ENCODE data around the gene DISC1. TPM values are rescaled to one million over a fixed set of nuclear protein-coding genes. Genes with fewer than 3 reads are reported as not detected.
"Not testable (repeated sequence)": the region's sequence is repeated elsewhere in the genome, so short reads cannot be mapped to it uniquely, and the experiment has no call there.

DISC1 gene
- polyA plus RNA-seq, 4 donors, result 5.6 to 5.9 (median 5.8) TPM

DNA sequence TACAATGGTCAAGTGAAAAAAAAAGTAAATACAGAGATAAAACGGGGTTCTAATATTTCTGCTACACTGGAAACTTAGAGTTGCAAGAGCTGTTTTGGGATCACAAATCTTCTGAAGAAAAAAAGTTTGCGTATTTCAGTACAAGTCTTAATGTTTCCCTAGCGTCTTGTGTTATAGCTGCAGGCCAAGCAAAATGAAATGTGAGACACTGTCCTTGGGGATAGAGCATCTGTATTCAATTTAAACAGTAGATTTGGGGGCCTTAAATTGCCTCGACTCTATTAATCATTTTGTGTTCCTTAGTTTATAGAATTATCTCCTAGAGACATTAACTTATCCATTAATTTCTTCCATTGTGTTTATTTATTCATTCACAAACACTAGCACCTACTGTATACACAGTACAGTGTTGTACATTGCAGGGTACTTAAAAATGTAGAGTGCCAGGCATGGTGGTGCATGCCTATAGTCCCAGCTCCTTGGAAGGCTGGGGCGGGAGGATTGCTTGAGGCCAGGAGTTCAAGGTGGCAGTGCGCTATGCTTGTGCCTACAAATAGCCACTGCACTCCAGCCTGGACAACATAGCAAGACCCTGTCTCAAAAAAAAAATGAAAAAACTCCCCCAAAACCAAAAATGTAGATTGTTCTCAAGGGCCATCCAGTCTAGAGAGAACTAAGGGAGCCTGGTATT lies 7.9 kb downstream of the DISC1 start:
- no peak for DNase-seq (ENCODE audit: low read depth in 4 of 4, low spot score in 3 of 4)

DNA sequence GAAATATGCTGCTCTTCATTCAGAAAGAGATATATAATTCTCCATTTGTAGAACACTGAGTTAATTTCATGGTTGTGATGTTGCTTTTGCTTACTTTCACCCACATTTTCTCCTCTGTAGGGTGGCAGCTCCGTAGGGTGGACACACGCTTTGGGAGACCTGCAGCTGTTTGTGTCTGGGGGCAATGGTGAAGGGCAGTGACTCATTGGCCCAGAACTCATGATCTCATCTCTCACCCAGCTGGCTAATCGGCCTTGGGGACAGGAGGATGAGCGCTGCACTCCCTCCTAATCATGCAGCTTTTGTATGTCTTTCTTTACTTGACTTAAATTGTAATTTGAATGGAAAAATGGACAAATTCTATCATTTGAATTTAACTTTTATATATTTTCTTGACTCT lies 9.6 kb downstream of the DISC1 start:
- DNase-seq (ENCODE audit: low read depth in 4 of 4, low spot score in 3 of 4), result no peak

DNA sequence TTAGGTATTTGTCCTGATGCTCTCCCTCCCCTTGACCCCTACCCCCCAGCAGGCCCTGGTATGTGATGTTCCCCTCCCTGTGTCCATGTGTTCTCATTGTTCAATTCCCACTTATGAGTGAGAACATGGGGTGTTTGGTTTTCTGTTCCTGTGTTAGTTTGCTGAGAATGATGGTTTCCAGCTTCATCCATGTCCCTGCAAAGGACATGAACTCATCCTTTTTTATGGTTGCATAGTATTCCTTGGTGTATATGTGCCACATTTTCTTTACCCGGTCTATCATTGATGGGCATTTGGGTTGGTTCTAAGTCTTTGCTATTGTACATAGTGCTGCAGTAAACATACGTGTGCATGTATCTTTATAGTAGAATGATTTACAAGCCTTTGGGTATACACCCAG lies 10.3 kb downstream of the DISC1 start:
- DNase-seq (ENCODE audit: low read depth in 4 of 4, low spot score in 3 of 4), result not testable (repeated sequence)

DNA sequence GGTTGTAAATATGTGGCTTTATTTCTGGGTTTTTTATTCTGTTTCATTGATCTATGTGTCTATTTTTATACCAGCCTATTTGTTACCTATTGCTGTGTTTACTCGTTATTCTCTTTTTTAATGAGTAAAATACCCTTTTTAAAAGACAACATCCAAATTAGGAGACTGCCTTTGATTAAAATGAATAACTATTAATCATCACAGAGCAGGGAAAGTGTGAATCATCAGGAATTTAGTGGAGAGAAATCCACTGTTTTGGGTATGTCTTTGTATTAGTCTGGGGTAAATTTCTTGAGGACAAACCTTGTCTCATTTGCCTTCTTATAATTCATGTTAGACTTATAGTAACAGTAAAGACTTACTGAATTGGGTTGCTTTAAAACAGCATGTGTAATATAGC lies 12.1 kb downstream of the DISC1 start:
- DNase-seq (ENCODE audit: low read depth in 4 of 4, low spot score in 3 of 4), result no peak

DNA sequence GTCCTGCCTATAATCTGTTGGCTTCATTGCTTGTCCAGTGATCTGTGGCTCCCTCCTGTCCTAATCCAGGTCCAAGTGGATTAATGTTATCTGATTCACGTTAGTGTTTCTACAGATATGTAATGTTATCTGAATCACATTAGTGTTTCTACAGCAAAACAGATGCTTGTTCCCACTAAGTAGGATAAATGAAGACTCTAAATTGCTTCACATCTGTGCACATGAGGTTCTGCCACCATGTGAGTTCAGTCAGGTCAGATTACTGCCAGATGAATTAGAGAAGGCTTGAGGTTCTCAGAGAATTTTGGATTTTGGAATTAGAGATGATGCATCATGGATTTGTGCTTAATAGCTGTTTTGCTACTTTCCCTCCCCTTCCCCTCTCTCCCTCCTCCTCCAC lies 13.2 kb downstream of the DISC1 start:
- no peak for DNase-seq (ENCODE audit: low read depth in 4 of 4, low spot score in 3 of 4)

DNA sequence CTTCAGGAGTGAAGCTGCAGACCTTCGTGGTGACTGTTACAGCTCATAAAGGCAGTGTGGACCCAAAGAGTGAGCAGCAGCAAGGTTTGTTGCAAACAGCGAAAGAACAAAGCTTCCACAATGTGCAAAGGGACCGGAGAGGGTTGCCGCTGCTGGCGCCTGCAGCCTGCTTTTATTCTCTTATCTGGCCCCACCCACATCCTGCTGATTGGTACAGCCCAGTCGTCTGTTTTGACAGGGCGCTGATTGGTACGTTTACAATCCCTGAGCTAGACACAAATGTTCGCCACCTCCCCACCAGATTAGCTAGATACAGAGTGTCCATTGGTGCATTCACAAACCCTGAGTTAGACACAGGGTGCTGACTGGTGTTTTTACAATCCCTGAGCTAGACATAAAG lies 14.9 kb downstream of the DISC1 start:
- not testable (repeated sequence) for DNase-seq (ENCODE audit: low read depth in 4 of 4, low spot score in 3 of 4)

DNA sequence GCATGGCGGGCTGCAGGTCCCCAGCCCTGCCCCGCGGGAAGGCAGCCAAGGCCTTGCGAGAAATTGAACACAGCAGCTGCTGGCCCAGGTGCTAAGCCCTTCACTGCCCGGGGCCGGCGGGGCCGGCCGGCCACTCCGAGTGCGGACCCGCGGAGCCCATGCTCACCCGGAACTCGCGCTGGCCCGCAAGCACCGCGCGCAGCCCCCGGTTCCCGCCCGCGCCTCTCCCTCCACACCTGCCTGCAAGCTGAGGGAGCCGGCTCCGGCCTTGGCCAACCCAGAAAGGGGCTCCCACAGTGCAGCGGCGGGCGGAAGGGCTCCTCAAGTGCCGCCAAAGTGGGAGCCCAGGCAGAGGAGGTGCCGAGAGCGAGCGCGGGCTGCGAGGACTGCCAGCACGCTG lies 15.5 kb downstream of the DISC1 start:
- DNase-seq (ENCODE audit: low read depth in 4 of 4, low spot score in 3 of 4), result not testable (repeated sequence)

DNA sequence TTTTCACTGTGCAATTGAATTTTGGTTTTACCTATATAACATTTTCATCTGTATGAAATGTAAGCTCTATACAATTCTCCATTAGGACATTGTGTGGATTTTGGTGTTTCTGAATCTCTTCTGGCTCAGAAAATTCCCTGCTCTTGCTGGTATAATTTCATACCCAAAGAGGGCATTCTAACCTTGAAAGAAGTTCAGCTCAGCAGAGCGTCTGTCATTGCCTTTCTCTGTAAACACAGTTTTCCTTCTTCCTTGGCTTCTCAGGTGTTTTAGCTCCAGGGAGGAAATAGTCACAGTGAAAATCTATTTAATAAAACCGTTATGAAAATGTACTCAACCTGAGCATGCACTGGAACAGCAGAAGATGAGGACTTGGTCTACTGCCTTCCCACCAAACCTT lies 16.0 kb downstream of the DISC1 start:
- no peak for DNase-seq (ENCODE audit: low read depth in 4 of 4, low spot score in 3 of 4)

DNA sequence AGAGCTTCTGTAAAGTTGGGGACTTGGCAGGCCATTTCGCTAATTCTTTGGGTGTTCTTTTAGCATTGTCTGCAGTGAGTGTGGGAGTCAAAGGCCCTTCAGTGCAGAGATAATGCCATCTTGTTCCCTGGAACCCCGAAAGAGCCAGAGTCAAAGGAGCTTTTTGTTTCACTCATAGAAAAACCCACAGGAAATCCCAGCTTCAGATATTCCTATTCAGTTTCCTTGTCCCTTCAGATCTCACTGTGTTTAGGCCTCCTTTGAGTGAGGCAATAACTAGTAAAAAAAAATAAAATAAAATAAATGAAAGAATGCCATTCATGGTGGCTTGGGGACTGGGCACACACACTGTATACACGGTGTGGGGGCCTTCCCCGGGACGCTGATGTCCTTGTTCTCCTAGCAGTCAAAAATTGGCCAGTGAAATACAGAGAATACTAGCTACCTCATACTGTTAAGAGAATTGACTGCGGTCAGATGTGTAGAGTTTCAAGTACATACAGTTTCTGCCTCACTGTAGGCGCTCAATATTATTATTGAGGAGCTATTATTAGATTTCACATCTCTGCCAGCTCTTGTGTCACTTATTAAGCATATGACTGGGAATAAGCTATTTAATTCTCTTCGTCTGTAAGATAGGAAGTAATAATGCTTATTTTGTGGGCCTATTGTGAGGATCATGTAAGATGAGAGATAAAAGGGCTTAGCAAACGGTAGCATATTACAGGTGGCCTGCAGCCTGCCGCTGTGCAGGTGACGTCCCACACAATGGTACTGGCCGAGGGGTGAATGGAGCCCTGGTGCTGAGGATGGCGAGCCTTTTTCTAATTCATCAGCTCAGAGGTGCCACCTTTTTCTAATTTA lies 16.7 kb downstream of the DISC1 start:
- no peak for DNase-seq (ENCODE audit: low read depth in 4 of 4, low spot score in 3 of 4)

DNA sequence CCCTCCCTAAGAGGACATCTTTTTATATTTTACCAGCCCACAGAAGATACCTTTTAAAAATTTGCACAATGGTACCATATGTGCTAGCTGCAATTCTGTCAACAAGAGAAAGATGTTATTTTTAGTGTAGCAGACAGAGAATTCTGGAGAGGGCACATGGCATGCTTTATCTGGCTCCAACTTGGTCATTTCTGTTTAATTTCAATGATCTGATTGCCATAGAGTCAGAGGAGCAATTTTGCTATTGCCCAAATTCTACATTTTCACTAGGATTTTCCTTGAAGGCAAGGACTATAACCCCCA lies 17.3 kb downstream of the DISC1 start:
- no peak for DNase-seq (ENCODE audit: low read depth in 4 of 4, low spot score in 3 of 4)

DNA sequence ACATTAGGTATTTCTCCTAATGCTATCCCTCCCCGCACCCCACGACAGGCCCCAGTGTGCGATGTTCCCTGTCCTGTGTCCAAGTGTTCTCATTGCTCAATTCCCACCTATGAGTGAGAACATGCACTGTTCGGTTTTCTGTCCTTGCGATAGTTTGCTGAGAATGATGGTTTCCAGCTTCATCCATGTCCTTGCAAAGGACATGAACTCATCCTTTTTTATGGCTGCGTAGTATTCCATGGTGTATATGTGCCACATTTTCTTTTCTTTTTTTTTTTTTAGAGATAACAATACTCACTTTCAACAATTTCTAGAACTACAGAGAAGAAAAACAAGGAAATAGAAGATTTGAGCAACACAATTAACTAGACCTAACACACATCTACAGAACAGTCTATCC lies 19.0 kb downstream of the DISC1 start:
- DNase-seq (ENCODE audit: low read depth in 4 of 4, low spot score in 3 of 4), result not testable (repeated sequence)

DNA sequence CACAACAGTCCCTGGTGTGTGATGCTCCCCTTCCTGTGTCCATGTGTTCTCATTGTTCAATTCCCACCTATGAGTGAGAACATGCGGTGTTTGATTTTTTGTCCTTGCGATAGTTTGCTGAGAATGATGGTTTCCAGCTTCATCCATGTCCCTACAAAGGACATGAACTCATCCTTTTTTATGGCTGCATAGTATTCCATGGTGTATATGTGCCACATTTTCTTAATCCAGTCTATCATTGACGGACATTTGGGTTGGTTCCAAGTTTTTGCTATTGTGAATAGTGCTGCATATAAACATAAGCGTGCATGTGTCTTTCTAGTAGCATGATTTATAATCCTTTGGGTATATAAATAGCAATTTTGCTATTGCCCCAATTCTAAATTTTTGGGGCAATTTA lies 19.6 kb downstream of the DISC1 start:
- not testable (repeated sequence) for DNase-seq (ENCODE audit: low read depth in 4 of 4, low spot score in 3 of 4)

DNA sequence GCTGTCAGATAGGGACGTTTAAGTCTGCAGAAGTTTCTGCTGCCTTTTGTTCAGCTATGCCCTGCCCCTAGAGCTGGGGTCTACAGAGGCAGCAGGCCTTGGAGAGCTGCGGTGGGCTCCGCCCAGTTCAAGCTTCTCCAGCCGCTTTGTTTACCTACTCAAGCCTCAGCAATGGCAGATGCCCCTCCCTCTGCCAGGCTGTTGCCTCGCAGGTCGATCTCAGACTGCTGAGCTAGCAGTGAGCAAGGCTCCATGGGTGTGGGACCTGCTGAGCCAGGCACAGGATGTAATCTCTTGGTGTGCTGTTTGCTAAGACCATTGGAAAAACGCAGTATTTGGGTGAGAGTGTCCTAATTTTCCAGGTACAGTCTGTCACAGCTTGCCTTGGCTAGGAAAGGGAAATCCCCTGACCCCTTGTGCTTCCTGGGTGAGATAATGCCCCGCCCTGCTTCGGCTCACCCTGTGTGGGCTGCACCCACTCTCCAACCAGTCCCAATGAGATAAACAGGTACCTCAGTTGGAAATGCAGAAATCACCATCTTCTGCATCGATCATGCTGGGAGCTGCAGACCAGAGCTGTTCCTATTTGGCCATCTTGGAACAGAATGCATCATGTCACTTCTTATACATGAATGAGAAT lies 25.2 kb downstream of the DISC1 start:
- DNase-seq (ENCODE audit: low read depth in 4 of 4, low spot score in 3 of 4), result not testable (repeated sequence)

DNA sequence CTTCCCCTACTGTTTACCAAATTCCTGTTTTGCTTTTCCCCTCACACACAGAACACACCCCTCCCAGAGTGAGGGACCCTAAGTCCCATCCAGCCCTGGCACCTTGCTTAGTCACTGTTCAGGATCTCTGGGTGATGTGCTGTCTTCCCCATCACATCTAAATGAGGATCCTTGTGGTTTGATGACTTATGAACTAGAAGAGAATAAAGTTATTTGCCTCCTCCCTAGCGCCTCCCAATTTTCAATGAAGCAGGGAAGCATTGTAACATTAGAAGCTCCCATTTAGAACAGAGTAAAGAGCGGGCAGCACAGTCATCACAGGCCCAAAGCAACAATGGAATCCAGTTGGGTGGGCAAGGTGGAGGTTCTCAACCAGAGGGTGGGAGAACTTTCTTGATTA lies 27.0 kb downstream of the DISC1 start:
- DNase-seq (ENCODE audit: low read depth in 4 of 4, low spot score in 3 of 4), result no peak

DNA sequence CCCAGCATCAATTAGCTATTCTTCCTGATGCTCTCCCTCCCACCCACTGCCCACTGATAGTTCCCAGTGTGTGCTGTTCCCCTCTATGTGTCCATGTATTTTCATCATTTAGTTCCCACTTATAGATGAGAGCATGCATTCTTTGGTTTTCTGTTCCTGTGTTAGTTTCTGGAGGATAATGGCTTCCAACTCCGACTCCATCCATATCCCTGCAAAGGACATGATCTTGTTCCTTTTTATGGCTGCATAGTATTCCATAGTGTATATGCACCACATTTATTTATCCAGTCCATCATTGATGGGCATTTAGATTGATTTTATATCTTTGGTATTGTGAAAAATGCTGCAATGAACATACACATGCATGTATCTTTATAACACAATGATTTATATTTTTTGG lies 30.2 kb downstream of the DISC1 start:
- no peak for DNase-seq (ENCODE audit: low read depth in 4 of 4, low spot score in 3 of 4)

DNA sequence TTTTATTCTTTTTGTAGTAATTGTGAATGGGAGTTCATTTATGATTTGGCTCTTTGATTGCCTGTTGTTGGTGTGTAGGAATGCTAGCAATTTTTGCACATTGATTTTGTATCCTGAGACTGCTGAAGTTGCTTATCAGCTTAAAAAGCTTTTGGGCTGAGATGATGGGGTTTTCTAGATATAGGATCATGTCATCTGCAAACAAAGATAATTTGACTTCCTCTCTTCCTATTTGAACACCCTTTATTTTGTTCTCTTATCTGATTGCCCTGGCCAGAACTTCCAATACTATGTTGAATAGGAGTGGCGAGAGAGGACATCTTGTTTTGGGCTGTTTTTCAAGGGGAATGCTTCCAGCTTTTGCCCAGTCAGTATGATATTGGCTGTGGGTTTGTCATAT lies 31.6 kb downstream of the DISC1 start:
- not testable (repeated sequence) for DNase-seq (ENCODE audit: low read depth in 4 of 4, low spot score in 3 of 4)

DNA sequence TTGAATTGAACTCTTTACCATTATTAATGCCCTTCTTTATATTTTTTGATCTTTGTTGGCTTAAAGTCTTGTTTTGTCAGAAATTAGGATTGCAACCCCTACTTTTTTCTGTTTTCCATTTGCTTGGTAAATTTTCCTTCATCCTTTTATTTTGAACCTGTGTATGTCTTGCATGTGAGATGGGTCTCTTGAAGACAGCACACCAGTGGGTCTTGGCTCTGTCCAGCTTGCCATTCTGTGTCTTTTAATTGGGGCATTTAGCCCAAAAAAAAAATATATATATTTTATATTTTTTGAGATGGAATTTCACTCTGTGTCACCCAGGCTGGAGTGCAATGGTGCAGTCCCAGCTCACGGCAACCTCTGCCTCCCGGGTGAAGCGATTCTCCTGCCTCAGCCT lies 33.6 kb downstream of the DISC1 start:
- no peak for DNase-seq (ENCODE audit: low read depth in 4 of 4, low spot score in 3 of 4)

DNA sequence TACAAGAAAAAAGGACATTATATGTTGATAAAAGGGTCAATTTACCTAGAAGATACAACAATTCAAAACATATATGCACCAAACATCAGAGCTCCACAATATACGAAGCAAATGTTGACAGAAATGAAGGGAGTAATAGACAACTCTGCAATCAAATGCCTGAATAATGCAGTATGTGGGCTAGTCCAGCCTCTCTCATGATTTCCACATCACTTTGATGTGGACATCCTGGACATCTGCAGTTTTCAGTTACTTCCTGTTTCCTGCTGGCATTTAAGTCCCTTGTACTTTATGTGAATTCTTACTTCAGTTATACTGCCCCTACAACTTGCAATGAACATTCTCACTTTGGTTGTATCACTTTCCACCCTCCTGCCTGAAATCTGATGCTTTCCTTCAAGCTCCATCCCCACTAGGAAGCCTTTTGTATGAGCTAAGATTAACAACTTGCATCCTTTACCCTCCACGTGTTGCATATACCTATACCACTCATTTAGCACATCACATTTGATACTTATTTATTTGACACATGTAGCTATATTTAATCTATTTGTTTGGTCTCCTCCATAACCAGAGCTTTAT lies 36.7 kb downstream of the DISC1 start:
- DNase-seq (ENCODE audit: low read depth in 4 of 4, low spot score in 3 of 4), result no peak

DNA sequence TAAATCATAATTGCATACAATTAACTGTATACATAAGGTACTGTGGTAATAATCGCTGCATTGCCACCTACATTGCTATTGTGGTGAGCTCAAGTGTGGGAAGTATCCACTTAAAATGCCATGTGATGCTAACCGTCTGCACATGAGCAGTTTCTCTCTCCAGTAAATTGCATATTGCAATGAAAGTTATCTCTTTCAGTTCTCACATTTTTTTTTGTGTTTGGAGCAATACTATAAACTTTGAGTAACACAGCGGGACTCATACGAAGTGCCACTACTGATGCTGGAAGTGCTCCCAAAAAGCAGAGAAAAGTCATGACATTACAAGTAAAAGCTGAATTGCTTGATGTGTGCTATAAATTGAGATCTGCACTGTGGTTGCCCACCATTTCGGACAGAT lies 38.5 kb downstream of the DISC1 start:
- DNase-seq (ENCODE audit: low read depth in 4 of 4, low spot score in 3 of 4), result no peak

DNA sequence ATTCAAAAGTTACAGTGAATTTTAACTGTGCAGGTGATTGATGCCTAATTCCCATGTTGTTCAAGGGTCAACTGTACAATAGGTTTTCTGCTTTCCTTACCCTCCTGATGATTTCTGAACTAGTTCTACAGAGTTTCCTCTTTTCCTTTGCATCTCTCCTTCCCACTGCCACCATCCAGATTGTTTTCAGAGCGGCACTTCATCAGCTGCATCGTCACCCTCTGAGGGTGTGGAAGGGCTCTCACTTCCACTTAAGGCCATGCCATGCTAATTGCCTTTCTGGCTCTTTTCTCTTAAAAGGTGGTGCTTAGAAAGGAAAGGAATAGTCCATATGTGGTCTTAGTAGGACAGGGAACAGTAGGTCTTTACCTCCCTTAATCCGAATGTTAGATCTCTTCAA lies 39.1 kb downstream of the DISC1 start:
- DNase-seq (ENCODE audit: low read depth in 4 of 4, low spot score in 3 of 4), result no peak

DNA sequence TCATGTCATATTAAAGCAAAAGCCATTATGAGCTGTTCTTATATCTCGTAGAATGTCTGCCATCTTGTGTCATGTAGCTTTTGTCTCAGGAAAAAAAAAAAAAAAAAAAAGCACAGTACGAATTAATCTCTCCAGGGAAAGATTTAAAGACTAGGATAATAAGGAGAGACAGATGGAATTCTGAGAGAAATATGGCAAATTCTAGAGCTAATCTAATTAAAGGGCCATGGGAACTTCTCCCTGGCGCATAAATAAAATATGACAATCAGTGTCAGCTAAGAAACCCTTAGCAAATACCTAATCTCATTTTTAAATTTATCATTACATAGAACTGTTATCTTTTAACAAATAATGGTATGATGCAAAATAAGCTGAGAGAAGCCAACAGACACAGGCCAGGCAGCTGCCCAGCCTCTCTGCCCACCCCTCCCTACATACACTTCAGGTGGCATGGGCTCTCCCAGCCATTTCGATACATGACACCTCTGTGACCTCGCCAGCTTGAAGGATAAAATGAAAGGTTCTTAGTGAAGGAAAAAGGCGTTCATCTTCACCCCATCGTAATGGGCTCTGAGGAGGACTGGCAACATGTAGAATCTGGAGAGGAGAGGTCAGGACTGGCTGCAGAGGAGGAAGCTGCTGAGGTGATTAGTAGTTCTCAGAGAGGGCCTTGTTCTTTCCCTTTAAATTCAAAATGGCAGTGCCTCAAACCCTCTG lies 39.8 kb downstream of the DISC1 start:
- no peak for DNase-seq (ENCODE audit: low read depth in 4 of 4, low spot score in 3 of 4)
